Neutrophil (primary cell): ENCODE results near the gene TBC1D8.

Experiments
- H3K27ac ChIP-seq: fragments of 200-600 bp; sonication (generic); 2 replicates; pipeline ENCODE4 v1.5.1; 2016; ENCODE audit warnings: mild to moderate bottlenecking, moderate library complexity
- H3K27me3 ChIP-seq: fragments of 200-600 bp; sonication (generic); 2 replicates; pipeline ENCODE4 v1.6.0; 2016; ENCODE audit warnings: mild to moderate bottlenecking
- H3K36me3 ChIP-seq: fragments of 200-600 bp; sonication (generic); 2 replicates; pipeline ENCODE4 v1.5.1; 2017
- H3K4me1 ChIP-seq, 2 experiments: fragments of 200-600 bp in 1 of 2; sonication (generic) in 1 of 2; 1 replicate in 1 of 2; 2 replicates in 1 of 2; pipeline versions ENCODE4 v1.5.1 to v1.6.1; 2013 to 2016; ENCODE audit warnings: low read depth in 1 of 2, low read length in 1 of 2, mild to moderate bottlenecking in 1 of 2, moderate library complexity in 1 of 2; ENCODE audit not compliant: control insufficient read depth in 1 of 2, insufficient read depth in 1 of 2
- H3K4me3 ChIP-seq, 2 experiments: fragments of 200-600 bp in 1 of 2; sonication (generic) in 1 of 2; 1 replicate in 1 of 2; 2 replicates in 1 of 2; pipeline ENCODE4 v1.5.1; 2013 to 2016; ENCODE audit warnings: low read depth in 1 of 2, low read length in 1 of 2, mild to moderate bottlenecking in 1 of 2, moderate library complexity in 1 of 2
- H3K9me3 ChIP-seq: fragments of 200-600 bp; sonication (generic); 2 replicates; pipeline ENCODE4 v1.5.1; 2016
- CTCF ChIP-seq: fragments of 200-600 bp; sonication (generic); IDR thresholded peaks from 2 replicates; pipeline ENCODE4 v1.5.1; 2016; ENCODE audit warnings: antibody characterized with exemption

Gene TBC1D8

GRCh38 chr2:101130081-101130480, 21.1 kb downstream of the TBC1D8 start:
- no peak overlapping the region for H3K4me3 ChIP-seq
- H3K36me3 ChIP-seq = no peaks in the 10 kb centered on the region
- peaks cover 20 to 32% of the 10 kb centered on the region in 2 experiments for H3K4me1 ChIP-seq
- H3K27me3 ChIP-seq = peaks cover 4% of the 10 kb centered on the region
- H3K9me3 ChIP-seq = no peaks in the 10 kb centered on the region
- no peak overlapping the region for H3K27ac ChIP-seq
- no peak for TF ChIP-seq CTCF

DNA sequence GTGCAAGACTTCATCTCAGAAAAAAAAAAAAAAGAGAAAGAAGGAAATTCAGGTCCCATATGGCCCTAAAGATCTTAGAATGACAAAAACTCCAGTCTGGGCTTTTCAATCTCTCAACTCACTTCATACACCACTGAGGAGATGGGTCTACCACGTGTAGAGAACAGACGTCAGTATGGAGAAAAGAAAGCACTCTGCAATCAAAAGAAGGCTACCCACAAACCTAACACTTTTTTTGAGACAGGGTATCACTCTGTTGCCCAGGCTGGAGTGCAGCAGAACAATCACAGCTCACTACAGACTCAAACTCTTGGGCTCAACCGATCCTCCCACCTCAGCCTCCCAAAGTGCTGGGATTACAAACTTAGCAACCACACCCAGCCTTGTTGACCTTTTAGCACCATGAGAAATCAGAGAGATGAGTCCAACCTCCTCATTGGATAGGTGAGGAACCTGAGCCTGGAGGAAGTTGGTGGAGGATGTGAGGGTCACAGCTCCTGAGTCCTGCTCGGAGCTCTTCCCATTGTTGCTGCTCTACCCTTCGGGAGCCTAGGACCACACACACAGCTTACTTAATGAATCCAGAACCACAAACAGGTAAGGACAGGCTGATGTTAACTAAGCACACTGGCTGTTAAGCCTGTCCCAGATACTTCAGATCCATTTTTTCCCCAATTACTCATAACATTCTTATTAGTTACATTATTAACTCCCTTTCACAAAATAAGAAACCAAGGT, 23.7 kb downstream of the TBC1D8 start:
- TF ChIP-seq CTCF = no peak
- Histone ChIP-seq H3K27ac (no peak overlapping the region), H3K36me3 (no peaks in the 10 kb centered on the region), H3K9me3 (no peaks in the 10 kb centered on the region), H3K4me1 (peaks cover 35 to 48% of the 10 kb centered on the region in 2 experiments), H3K27me3 (peaks cover 4% of the 10 kb centered on the region), H3K4me3 (no peak overlapping the region)

- Histone ChIP-seq H3K27me3 (peaks cover 4% of the 10 kb centered on the region), H3K4me1 (peaks cover 35 to 48% of the 10 kb centered on the region in 2 experiments), H3K36me3 (no peaks in the 10 kb centered on the region), H3K27ac (peak overlapping the region; percentile 22), H3K4me3 (no peak overlapping the region), H3K9me3 (no peaks in the 10 kb centered on the region)
- no peak for TF ChIP-seq CTCF
Observed at GRCh38 chr2:101125808-101126207, 25.4 kb downstream of the TBC1D8 start.

DNA sequence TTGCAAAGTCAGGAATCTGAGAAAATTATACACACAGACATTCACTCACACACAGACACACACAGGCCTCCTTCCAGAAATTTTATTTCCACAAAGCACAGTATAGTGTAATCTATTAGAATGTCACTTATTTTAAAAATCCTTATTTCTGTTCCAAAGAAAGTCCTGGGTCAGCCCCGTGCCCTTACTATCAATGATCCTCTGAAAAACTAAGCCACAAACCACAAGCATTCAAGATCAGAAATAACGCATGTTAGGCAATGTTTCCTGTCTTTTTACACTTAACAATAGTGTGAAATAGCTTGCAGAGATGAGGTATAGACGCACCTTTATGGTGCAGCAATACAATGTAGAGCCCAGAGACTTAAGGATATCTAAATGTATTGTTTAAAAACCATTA, 25.8 kb downstream of the TBC1D8 start:
- no peaks in the 10 kb centered on the region for H3K9me3 ChIP-seq
- H3K4me3 ChIP-seq = no peak overlapping the region
- peaks cover 35 to 48% of the 10 kb centered on the region in 2 experiments for H3K4me1 ChIP-seq
- peaks cover 4% of the 10 kb centered on the region for H3K27me3 ChIP-seq
- H3K27ac ChIP-seq = peak overlapping the region; percentile 22
- TF ChIP-seq CTCF = no peak
- H3K36me3 ChIP-seq = no peaks in the 10 kb centered on the region

DNA sequence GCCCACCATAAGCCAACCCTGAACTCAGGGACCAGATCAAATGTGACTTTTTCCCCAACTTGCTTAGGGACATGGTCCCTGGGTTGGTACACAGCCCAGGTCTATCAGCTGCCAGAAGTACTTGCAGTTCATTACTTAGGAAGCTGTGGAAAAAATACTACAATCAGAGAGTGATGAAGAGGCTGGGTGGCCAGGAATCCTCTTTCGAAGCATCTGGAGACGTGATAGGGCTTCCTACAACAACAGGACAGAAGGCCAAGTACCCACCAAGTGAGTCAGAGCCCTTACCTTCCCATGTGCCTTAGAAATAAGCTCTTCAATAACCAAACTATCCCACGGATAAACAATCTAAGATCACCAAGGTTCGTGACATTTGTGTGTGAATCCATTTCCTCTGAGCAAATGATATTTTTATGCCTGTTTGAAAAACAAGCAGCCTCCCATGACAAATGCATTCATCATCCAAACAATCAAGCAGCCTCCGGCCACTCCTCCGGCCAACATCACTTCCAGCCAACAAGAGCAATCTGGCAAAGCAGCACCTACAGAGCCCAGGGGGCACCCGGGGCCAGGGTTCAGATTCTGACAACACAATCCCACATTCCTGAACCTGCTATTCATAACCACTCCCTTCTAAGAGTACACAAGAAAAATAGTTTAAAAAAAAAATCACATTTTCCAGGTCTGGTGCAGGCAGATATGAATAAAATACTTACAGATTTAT, 26.4 kb downstream of the TBC1D8 start:
- Histone ChIP-seq H3K9me3 (no peaks in the 10 kb centered on the region), H3K4me3 (no peak overlapping the region), H3K27ac (peak overlapping the region; percentile 22), H3K4me1 (peaks cover 35 to 48% of the 10 kb centered on the region in 2 experiments), H3K27me3 (peaks cover 4% of the 10 kb centered on the region), H3K36me3 (no peaks in the 10 kb centered on the region)
- TF ChIP-seq CTCF = no peak
